HG02943 (cell line): ENCODE measurements around the gene ADCY4.
"Not testable (repeated sequence)": the region's sequence is repeated elsewhere in the genome, so short reads cannot be mapped to it uniquely, and the experiment has no call there.

Experiments
- ATAC-seq: cut with Tn5 transposase; IDR thresholded peaks from one replicate; pipeline ENCODE4 v1.9.1; 2021; ENCODE audit warnings: mild to moderate bottlenecking, low read depth, moderate library complexity; ENCODE audit not compliant: unreplicated experiment

ADCY4 gene

DNA sequence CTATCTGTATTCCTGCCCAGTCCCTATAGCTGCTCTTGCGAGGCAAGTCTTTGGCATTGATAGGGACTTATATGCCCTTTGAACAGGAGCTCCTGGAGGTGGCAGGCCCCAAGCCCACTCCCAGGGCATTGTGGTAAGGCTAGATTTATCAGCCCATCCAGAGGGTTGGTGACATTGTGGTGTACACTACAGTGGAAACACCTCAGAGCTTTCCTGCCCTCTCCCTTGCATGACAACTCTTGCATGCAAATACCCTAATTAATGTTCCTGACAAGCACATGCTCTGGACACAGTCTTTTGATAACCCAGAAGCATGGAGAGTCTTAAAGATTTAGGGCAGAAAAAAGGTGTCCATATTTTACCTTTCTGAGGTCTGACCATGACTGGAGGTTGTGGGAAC, 5.7 kb upstream of the ADCY4 start:
- ATAC-seq: no peak

DNA sequence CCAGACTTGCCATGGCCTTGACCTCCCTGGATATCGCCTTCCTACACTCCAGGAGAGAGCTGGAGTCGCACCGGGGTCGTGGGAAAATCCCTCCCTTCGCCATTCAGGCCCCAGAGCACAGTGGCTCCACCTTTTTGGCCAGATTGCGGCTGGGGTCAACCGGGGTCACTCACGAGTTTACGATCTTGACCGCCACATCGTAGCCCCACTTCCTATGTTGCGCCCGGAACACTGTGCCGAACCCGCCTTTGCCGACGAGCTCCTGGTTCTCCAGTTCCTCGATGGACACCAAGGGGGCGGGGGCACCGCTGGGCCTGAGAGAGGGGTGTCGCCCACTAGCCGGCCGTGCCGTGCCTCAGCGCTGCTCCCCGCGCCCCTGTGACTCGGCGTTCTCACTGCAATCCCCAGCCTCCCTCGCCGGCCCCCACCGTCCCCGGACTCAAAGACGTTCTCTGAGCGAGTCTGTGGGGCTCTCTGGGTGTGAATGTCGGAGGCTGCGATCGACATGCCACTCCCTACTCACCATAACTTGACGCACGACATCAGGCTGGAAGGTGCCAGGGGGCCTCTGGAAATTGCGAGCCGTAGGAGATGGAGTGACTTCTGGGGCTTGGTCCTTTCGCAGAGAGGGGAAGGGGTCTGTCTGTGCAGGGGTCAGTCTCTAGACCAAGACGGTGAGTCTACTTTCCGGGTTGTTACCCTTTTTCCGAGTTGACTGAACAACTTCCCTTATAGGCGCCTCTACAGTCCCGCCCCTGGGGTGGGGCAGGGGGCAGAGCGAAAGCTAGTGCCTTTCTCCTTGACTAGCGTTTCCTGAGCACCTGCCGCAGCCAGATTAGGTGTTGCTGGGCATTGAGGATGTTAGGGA, 4.6 kb upstream of the ADCY4 start, which contains the start of gene RIPK3:
Gene RIPK3, minus strand, starts transcription at position 708 of the 868 bp plus-strand sequence. Its CDS starts 165 bp downstream, at position 543.
- ATAC-seq: peak; percentile 77

DNA sequence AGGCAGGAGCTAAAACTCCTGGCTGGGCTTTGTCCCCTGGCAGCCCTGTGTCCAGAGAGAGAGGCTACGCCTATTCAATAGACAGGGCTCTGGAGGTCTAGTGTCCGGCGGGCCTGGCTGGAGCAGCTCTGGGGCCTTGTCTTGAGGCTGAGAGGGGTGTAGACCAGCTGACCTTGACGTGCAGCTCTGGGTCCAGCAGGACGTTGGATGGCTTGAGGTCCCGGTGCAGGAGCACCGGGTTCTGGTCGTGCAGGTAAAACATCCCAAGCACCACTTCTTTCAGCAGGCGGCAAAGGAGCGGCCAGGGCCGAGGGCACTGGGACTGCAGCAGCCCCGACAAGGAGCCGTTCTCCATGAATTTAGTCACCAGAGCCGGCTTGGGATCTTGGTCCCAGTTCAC, 4.0 kb upstream of the ADCY4 start:
- no peak for ATAC-seq

DNA sequence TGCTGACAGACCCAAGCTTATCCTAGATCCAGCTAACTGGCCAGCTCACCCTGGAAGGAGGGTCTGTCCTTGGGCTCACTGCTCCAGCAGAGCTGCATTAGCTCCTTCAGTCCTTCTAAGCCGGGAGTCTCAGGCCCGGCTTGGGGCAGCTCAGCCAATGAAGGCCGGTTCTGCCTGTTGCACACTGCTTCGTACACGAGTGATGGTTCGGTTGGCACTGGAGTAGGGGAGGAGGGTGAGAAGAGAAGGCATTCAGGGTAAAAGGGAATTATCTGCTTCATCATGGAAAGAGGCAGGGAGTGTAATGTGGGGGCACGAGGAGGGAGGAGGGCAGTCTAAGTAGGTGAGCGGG, 2.9 kb upstream of the ADCY4 start:
- no peak for ATAC-seq

DNA sequence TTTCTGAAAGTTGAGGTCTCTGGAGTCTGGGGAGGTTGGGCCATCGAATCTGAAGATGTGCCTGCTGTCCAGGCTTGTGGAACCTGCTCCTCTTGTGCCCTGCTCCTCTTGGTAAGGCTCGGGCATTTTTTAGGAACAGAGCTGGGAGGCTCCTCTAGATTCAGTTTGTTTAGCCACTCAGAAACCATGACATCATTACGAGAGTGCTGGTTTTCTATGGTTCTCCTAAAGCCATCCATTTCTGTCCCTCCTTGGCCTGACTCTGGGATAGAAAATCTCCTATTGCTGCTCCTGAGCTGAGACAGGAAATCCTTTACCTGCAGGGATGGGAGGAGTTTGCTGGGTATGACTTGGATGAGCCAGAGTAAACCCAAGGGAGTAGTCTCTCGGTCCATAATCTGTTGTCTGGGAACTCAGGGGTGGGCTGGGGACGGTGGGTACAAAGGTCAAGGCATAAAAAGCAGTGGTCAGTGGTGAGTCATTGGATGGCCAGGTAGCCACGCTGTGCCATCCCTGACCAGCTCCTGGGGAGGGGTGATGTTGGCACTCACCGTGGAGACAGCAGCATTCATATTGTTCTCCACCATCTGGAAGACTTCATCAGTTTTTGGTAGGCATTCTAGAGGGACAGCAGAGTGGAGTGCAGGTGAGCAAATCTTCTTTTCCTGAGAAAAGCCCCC, 2.4 kb upstream of the ADCY4 start:
- no peak for ATAC-seq

DNA sequence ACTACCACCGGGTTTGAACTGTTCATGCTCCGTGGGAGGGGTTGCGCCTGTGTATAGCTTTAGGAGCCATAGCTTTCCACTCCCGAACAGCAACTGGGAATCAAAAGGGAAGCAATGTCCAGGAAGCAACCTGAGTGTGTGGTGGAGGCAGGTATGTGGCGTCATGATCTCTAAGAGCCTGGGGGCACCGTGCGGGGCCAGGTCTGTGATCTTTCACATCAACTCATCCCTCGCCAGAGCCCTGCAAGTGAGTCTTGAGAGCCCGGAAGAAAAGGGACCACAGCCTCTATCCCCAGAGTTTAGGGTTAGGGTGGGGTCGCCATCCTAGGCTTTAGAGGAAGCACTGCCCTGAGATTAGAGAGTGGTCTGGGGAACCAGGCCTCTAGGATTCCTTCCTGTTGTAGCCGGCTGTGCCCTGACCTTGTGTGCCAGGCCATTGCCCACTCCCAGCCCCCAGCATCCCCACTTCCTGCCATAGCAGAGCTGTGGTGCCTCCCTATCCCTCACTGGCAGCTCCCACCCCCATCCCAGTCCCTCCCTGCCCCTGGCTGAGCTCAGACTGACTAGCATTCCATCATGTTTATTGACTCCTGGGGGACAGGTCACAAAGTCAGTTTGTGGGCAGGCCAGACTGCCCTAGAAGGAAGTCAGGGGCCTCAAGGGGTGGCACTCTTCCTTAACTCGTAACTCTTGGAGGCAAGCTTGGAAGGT, 745 bp upstream of the ADCY4 start:
- no peak for ATAC-seq

DNA sequence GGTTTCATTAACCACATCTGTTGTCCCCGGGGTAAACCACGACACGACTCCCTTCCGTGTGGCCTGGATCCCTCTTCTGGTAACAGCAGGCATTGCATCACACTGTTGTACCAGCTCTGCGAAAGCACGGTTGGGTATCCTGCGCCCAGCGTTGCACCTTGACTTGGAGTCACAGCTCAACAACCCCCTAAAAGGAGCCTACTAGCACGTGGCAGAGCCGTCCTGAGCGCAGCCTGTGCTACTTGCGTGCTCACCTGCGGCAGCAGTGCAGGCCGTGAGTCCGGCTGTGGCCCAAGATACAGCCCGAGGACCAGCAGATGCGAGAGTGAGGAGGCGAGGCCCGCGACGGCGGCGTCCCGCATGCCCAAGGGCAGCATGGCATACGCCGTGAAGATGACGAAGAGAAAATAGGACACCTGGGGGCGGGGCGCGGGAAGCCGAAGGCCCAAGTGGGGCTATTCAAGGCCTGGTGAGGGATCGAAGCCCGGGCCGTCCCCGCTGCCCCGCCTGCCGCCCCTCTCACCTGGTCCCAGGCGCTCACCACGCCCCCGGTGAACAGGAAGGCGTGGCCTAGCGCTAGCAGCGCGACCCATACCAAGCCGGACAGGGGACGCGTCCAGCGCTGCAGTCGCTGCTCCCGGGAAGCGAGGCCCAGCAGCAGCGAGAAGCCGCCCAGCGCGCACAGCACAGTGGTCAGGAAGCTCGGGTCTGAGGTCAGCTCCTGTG, 2.4 kb downstream of the ADCY4 start:
- peak; percentile 71 for ATAC-seq

DNA sequence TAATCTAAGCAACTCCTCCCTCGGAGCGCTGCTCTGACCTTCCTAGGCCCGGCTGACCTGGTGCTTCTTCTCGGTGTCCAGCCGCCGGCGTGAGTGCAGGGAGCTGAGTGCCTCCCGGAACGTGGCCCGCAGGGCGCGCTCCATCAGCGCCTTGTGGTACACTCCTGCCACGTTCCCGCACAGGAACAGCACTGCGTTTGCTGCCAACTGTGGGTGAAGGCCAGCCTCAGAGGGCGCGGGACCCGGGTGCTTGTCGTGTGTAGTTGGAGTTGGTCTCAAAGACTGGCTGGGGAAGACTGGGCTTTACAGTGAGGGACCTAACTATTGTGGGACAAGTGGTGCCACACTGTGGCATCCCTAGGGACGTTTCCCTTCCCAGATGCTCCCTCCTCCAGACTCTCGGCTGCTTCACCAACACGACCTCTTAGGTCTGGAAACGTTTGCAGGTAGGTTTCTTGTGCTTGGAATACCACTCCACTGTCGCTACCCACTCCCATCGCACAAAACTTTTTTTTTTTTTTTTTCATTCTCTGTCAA, 3.1 kb downstream of the ADCY4 start:
- peak; percentile 7 for ATAC-seq

DNA sequence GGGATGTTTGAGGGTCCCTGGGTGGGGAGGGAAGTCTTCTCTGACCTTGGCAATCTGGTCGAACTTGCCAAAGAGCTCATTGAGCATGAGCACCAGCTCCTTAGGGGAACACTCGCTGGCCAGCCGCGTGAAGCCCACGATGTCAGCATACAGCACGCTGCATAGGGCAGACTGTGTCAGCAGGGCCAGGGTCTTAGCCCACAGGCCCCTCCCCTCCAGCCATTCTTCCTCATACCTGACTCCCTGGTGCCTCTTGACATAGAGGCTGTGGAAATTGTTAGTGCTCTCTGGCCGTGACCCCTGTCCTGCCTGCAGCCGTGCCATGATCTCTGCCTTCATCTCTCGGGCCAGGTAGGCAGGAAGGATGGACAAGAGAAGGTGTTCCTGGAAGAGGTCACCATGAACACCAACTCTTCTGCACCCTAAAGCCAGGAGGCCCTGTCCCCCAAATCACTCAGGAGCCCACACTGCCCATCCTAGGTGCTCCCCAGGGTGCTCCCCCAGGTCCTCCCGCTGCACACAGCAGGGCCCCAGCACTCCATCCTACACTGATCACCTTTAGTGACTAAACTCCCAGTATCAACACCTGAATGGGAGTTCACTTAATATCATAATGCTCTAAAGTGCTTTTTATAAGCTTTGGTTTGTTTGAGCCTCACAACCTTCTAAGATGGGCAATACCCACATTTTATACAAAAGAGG, 3.7 kb downstream of the ADCY4 start:
- ATAC-seq: no peak

DNA sequence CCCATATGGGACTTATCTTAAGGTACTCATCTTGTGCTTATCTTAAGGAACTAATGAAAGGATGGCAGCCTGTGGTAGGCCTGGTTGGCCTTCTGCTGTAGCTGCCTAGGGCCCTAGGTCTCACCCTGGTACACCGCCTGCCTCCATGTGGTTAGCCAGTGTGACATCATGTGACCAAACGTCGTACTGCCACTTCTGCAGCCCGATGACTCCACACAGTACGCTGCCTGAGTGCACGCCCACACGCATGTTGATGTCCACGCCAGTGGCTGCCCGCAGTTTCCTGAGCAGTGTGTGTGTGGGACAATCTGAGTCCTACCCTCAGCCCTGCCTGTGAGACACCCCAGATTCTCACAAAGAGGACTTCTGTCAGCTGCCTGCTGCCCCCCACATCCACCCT, 5.1 kb downstream of the ADCY4 start:
- no peak for ATAC-seq

DNA sequence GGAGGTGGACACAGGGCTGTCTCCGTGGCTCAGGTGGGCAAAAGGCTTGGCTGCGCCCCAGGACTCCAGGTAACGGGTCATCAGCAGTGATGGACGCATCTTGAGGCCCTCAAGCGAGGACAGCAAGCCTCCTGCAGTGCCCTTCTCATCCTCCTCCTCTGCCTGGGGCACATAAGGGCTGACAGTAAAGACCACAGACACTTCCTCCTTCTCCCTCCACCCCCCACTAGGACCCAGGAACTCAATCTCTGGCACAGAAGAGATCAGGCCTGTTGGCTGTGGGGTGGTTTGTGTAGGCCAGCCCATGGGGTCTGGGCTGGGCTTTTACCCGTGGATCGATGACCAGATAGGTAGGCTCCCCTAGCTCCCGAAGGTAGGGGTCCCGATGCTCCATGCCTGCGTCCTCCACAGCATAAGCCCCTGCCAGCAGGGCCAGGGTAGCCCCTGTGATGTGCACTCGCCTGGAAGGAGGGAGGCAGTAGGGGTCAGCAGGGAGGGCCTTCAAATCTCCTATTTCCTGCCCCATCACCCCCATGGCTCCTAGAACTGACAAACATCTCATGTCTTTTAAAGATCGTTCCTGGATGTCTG, 5.7 kb downstream of the ADCY4 start:
- no peak for ATAC-seq

DNA sequence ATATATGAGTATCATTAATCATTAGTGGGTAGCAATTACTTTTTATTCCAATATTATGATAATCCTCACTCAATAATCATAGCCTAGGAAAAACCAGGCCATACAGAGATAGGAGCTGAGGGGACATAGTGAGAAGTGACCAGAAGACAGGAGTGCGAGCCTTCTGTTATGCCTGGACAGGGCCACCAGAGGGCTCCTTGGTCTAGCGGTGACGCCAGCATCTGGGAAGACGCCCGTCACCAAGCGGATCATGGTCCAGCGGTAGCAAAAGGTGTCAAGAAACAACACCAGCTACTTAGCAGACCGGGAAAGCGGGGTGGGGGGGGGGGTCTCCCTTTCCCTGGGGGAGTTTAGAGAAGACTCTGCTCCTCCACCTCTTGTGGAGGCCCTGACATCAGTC, 7.0 kb downstream of the ADCY4 start:
- not testable (repeated sequence) for ATAC-seq

DNA sequence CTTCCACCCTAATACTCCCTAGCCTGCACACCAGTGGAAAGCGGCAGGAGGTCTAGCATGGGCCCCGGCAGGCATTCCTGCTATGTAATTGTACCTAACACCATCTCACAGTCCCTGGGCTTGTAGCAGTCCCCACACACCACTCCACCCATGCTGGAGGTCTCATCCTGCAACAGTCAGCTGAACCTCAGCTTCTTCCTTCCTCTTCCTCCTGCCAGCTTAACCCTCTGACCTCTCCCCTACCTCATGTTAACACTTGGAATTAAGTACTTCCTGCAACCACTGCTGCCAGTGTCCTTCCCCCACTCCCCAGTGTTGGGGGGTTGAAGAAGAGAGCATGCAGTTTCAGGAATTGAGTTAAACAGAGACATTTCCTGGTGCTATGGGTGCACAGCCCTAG, 7.6 kb downstream of the ADCY4 start:
- no peak for ATAC-seq

DNA sequence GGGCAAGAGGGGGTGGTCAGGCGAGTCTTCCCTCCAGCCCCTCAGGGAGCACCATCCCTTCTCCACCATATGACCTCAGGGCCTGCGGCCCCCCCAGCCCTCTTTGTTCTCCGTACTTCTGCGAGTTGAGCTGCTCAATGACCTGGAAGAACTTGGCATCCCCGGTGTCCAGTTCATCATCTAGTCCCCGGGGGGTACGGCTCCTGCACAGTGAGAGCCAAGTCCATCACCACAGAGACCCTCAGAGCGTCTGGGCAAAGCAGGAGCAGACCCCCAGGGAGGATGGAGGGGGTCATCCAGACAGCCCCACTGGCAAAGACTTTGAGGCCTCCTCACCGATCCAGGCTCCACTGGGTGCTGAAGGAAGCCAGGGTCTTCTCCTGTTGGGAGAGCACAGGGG, 8.9 kb downstream of the ADCY4 start:
- ATAC-seq: no peak

DNA sequence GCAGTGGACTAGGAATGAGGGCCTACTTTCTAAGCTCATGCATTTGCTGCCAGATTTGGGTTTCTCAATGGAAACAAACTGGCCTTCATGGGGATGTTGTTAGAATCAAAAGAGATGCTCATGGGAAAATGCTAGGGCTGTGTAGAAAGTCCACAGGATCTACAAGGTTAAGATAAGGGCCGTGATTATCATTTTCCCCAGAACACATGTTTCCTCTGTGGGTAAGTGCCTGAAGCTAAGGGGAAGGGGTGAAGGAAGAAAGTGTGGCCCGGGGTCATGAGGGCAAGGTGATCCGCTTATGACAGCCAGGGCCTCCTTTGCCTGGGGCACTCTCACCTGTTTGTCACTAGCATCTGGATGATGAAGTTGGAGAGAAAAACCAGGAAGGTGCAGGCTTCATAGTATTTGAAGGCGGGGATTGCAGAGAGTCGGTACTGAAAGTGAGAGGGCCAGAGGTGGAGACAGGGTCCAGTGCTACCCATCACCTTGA, 9.8 kb downstream of the ADCY4 start:
- no peak for ATAC-seq

DNA sequence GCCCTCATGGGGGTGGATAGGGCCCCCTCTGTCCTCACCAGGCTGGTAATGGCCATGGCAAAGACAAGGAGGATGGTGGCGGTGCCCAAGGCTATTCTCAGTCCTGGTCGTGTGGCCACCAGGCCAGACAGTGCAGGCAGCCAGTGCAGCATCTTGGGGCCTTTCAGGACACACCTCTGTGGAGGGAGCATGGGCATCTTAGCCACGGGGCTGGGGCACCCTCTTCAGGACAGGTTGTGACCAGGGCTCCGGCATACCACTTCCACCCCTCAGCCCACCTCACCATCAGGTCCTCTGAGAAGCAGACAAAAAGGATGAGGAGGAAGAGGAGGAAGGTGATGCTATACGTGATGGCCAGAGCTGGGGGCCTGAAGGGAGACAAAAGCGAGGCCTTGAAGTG, 10.8 kb downstream of the ADCY4 start:
- no peak for ATAC-seq

DNA sequence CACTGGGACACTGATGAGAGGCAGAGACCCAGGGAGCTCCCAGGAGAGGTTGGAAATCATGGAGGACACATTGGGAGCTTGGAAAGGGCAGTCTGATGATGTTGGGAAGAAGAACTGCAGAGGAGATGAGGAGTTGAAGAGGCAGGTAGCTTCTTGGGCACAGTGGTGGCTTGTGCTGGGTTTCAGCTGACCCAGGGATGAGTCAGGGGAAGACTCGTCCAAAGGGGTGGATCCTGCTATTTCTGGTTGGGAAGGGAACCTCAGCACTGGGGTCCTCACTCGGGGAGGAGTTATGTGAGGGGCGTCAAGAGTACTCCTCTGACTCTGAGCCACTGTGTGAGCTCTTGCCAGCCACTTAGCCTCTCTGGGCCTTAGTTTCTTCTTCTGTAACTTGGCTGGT, 11.5 kb downstream of the ADCY4 start:
- no peak for ATAC-seq

DNA sequence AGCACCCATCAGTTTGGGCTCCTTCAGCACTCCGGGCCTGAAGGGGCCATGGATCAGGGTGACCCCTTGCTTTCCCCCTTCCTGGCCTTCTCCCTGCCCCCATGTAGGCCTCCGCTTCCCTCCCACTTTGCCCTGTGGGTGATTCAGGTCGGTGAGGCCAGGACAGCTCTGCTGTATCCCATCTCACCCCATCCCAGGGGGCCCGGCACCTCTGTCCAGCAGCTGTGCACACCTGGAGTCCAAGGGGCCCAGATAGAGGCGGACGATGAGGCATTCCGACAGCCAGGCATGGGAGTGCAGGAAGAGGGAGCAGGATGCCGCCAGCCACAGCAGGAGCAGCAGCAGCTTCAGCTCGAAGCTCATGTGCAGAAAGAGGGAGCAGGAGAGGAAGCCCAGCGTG, 12.2 kb downstream of the ADCY4 start:
- ATAC-seq: no peak

DNA sequence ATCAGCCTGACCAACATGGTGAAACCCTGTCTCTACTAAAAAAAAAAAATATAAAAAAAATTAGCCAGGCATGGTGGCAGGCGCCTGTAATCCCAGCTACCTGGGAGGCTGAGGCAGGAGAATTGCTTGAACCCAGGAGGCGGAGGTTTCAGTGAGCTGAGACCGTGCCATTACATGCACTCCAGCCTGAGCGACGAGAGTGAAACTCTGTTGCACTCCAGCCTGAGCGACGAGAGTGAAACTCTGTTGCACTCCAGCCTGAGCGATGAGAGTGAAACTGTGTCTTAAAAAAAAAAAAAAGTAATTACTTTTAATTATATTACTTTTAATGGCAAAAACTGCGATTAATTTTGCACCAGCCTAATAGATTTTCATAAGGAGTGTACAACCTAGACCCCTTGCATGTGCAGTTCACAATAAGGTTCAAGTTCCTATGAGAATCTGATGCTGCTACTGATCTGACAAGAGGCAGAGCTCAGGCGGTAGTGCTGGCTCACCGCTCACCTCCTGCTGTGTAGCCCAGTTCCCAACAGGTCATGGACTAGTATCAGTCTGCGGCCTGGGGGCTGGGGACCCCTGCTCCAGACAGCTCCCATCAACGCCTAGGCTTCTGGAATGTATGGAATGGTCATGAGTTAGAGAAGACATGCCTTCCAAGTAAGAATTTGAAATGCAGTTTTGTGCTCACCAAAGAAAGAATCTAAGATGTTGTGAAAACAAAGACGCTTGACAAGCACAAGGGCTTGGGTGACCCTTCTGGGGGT, 13.5 kb downstream of the ADCY4 start:
- ATAC-seq: no peak
